NCI-H1930 (cell line): ENCODE data around the gene FAM219A.
"Not testable (repeated sequence)": the region's sequence is repeated elsewhere in the genome, so short reads cannot be mapped to it uniquely, and the experiment has no call there.

Experiments used
- DNase-seq, 2 experiments: peaks; one replicate each; lab custom pipeline; 2025; lab: John Stamatoyannopoulos, UW

Gene FAM219A

DNA sequence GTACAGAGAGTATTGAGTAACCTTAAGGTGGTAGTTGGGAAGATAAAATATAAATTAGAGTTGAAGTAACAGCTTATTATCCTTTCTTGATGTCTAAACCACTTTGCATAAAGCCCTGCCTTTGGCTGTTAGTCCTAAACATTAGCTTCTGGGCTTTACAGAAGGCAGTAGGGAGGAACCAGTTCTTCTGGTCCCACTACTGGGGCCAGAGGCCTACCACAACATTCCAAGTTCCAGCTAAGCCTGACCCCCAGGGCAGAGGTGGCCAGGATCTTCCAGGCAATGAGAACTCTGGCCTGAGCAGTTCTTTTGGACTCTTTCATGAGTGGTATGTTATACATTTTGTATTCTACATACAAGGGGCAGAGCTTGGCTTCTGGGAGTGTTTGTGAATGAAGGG is 26.3 kb upstream of the FAM219A start:
- DNase-seq = no peak

DNA sequence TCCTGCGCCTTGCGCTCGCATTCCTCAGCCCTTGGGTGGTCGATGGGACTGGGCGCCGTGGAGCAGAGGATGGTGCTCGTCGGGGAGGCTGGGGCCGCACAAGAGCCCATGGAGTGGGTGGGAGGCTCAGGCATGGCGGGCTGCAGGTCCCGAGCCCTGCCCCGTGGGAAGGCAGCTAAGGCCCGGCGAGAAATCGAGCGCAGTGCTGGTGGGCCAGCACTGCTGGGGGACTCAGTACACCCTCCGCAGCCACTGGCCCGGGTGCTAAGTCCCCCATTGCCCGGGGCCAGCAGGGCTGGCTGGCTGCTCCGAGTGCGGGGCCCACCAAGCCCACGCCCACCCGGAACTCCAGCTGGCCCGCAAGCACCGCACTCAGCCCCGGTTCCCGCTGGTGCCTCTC is 24.4 kb upstream of the FAM219A start:
- DNase-seq = not testable (repeated sequence)

DNA sequence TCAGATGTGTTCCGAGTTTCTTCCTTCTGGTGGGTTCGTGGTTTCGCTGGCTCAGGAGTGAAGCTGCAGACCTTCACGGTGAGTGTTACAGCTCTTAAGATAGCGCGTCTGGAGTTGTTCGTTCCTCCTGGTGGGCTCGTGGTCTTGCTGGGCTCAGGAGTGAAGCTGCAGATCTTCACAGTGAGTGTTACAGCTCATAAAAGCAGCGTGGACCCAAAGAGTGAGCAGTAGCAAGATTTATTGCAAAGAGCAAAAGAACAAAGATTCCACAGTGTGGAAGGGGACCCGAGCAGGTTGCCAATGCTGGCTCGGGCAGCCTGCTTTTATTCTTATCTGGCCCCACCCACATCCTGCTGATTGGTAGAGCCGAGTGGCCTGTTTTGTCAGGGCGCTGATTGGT is 23.2 kb upstream of the FAM219A start:
- not testable (repeated sequence) for DNase-seq

GRCh38 chr9:34479431-34479866 is 21.1 kb upstream of the FAM219A start:
- no peak for DNase-seq

- DNase-seq = no peak
Observed at GRCh38 chr9:34477541-34477940, 19.2 kb upstream of the FAM219A start.

DNA sequence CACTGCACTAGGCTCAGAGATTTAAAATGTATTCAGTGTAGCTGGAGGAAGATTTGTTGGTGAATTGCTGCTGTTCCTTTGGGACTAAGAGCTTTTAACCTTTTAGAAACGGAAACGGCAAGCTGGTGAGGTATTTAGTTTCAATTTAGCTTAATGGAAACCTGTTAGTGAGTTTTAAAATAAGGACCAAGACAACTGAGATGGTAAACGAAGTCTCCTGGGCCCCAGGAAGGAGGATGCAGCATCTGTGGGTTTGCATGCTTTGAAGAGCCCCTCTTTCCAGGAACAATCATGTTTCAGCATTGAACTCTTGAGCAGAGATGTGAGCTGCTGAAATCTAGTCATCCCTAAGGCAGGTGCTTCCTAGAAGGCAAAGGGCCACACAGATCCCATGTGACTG is 16.7 kb upstream of the FAM219A start:
- DNase-seq = no peak

- DNase-seq = no peak
Observed at GRCh38 chr9:34465468-34465867, 7.1 kb upstream of the FAM219A start.

GRCh38 chr9:34464571-34464970 is 6.2 kb upstream of the FAM219A start:
- no peak for DNase-seq

DNA sequence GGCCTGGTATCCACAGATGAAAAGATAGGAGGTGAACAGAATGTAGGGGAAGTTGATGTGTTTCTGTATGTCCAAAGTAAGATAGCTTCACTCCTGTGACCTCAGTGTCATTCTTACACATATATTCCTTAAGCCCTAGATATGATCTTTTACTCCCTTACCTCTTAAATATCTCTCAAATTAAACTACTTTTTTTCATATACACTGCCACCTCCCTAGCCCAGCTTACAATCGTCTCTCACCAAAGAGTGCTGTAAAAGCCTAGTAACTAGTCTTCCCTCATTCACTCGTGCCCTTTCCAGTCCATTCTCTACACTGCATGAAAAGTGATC is 5.5 kb upstream of the FAM219A start:
- no peak for DNase-seq

DNA sequence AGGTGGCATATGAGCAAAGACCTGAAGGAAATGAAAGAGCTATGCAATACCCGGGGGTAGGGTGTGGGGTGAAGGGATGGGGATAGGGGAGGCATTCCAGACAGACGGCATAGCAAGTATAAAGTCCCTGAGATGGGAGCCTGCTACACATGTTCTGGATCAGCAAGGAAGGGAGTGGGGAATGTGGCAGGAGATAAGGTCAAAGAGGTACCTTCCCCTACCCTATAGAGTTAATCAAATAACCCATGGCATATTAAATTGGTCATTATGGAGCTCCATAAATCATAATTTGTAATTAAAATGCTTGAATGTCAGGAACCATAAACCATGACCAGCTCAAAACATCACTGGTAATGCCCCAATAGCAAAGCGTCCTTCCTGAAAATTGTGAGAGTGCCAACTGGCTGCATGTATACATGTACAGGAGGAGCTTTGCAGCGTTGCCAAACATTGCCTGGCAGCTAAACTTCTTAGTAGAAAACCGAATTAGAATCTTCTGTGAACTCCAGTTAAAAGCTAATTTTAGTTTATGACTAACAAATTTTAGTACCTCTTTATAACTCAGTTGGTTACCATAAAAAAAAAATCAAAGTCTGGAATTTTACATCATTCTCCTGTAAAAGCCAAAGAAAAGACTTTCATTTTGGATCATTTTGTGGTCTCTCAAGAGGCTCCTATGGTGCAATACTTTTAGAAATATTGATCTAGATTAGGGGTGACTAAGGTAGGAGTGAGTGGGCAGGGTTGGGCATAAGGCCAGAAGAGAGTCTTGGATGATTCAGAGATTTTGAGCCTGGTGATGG is 4.9 kb upstream of the FAM219A start:
- DNase-seq = no peak

DNA sequence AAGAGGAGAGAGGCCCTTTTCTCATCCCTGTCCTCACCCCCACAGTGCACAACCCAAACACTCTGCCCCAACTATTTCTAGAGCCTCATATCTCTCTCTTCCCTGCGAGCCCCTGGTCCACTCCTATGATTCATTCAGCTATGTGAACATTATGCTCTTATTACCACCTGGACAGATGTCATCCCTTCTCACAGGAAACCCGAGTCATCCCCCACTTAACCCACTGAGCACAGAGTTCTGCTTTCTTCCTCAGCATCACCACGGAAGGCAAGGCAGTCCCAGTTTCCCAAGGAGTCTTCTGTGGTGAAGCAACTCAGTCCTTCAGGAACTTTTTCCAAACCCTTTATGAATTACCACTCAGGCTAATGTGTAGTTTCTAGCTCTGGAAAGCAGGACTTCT is 1.6 kb upstream of the FAM219A start:
- DNase-seq = no peak

DNA sequence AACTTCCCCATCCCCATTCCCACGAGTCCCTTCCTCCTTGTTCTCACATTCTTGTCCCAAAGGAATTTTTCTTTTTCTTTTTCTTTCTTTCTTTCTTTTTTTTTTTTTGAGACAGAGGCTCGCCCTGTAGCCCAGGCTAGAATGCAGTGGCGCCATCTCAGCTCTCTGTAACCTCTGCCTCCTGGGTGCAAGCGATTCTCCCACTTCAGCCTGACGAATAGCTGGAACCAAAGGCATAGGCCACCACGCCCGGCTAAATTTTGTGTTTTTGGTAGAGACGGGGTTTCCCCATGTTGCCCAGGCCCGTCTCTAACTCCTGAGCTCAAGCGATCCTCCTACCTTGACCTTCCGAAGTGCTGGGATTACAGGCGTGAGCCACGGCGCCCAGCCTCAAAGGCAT is 986 bp upstream of the FAM219A start:
- no peak for DNase-seq

GRCh38 chr9:34458959-34459340 is 580 bp upstream of the FAM219A start:
- DNase-seq = no peak

GRCh38 chr9:34457266-34458012 is 931 bp downstream of the FAM219A start:
- no peak for DNase-seq

- DNase-seq = no peak
Observed at GRCh38 chr9:34456746-34457145, 1.6 kb downstream of the FAM219A start.

- no peak for DNase-seq
Observed at GRCh38 chr9:34456151-34456550, 2.2 kb downstream of the FAM219A start.

GRCh38 chr9:34454571-34455065 is 3.8 kb downstream of the FAM219A start:
- peak; percentile 10 to 34 for DNase-seq

GRCh38 chr9:34452568-34452967 is 5.8 kb downstream of the FAM219A start:
- no peak for DNase-seq

DNA sequence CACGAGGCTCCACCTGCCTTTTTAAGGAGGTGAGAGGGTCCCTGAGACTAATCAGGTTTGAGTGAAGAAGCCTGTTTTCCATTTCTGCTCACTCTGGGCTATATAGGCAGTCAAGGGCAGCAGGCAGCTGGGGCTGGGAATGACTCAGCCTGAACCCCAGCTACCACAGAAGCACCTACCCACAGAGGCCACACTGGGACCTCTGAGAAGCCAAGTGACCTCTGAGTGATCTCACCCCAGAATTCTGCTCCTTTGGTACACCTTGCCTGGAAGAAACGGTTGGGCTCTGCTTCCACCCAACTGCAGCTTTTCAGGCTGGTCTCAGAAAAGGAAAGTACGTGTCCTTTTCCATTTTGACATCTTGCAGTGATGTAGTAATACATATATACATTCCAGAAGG is 6.8 kb downstream of the FAM219A start:
- DNase-seq = no peak

- DNase-seq = no peak
Observed at GRCh38 chr9:34451135-34451534, 7.2 kb downstream of the FAM219A start.

- DNase-seq = no peak
Observed at GRCh38 chr9:34450644-34451043, 7.7 kb downstream of the FAM219A start.

DNA sequence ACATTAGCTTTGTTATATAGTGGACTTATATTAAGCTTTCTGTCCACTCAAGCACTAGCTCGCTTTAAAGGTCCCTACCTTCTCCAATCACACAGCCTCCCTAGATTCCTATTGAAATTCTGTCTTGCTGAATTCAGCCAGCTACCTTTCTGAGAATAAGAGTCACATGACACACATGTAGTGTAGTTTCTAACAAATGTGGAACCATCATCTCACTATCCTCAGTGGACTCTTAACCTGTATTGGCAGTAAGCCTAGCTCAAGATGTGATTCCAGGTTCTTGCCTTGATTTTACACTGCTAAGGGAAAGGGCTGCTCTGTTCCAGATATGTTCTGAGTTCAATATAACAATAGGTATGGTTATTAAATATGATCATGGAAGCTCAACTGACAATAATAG is 11.4 kb downstream of the FAM219A start:
- no peak for DNase-seq

DNA sequence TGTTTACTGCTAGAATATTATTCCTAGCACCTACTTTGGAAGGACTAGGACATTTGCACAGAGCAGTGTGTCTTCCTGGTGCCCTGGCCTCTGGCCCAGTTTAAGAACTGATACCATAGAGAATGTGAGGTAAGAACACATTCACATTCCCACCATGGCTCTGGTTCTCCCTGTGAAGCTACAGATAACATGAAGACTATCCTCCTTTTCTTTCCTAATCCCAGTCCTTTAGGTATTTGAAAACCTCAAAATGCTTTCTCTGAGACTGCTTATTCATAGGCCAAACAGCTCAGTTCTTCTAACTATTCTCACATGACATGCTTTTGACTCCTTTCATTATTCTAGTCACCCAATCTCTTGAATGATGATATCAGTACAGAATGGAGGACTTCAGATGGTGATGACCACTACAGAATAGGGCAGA is 11.9 kb downstream of the FAM219A start:
- no peak for DNase-seq
